Stimulated activated CD4-positive, alpha-beta T cell treated with anti-CD3 and anti-CD28 coated beads, Interleukin-12 subunit alpha, Interleukin-12 subunit beta, amount 100 ng/mL, for 4 hours (primary cell): Measurements from ENCODE around the gene HECA.
"Not testable (repeated sequence)": the region's sequence is repeated elsewhere in the genome, so short reads cannot be mapped to it uniquely, and the experiment has no call there.

ENCODE experiments used
- DNase-seq: peaks from one replicate; pipeline ENCODE4 v3.0.0-alpha.2; 2020

The HECA gene

DNA sequence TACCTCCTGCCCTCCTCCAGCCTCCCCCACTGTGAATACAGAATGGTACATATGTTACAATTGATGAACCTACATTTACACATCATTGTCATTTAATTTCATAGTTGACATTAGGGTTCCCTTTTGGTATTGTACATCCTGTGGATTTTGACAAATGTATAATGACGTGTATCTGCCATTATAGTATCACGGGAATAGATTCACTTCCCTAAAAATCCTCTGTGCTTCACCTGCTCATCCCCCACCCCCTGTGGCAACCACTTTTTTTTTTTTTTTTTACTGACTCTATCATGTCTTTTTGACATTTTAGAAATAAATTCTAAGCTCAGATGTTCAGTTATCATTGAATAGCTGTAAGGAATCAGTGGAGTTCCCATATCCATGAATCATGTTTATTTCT is 30.4 kb downstream of the HECA start:
- DNase-seq: no peak

DNA sequence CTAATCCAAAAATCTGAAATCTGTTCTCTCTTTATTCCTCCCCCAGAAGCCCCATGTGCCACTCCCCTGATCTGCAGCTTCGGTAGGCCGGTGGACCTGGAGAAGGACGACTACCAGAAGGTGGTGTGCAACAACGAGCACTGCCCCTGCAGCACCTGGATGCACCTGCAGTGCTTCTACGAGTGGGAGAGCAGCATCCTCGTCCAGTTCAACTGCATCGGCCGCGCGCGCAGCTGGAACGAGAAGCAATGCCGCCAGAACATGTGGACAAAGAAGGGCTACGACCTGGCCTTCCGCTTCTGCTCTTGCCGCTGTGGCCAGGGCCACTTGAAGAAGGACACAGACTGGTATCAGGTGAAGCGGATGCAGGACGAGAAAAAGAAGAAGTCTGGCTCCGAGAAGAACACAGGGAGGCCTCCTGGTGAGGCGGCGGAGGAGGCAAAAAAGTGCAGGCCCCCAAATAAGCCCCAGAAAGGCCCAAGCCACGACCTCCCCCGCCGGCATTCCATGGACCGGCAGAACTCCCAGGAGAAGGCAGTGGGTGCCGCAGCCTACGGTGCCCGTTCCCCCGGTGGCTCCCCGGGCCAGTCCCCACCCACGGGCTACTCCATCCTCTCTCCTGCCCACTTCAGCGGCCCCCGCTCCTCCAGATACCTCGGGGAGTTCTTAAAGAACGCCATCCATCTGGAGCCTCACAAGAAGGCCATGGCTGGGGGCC is 31.5 kb downstream of the HECA start:
- DNase-seq: no peak

DNA sequence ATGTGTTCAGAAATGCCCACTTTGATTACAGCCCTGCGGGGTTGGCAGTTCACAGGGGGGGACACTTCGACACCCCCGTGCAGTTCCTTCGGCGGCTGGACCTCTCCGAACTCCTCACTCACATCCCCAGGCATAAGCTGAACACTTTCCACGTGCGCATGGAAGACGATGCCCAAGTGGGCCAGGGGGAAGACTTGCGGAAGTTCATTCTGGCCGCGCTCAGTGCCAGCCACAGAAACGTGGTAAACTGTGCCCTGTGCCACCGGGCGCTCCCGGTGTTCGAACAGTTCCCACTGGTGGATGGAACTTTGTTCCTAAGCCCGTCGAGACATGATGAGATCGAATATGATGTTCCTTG is 32.1 kb downstream of the HECA start:
- no peak for DNase-seq

GRCh38 chr6:139172151-139172550 is 37.3 kb downstream of the HECA start:
- DNase-seq: no peak

GRCh38 chr6:139172567-139172966 is 37.7 kb downstream of the HECA start:
- no peak for DNase-seq

DNA sequence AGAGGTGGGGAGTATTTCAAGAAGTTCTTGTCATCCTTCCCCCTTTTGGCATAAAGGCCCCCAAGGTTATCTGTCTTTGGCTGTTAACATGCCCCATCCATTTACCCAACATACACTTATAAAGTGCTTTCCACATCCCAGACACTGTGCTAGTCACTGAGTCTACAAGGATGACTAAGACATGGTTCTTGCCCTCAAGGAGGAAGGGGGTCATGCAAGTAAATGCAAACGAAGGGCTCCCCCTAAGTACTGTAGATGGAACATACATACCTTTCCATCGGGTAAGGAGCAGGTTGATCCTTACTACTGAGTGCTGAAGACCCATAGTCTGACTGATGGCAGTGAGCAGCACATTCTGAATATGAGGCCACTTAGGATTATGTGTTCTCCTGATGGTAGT is 38.3 kb downstream of the HECA start:
- DNase-seq: no peak

- no peak for DNase-seq
These were observed 38.9 kb downstream of the HECA start for GRCh38 chr6:139173822-139174221.

- no peak for DNase-seq
These were observed 40.1 kb downstream of the HECA start for GRCh38 chr6:139174961-139175360.

- DNase-seq: no peak
These were observed 40.6 kb downstream of the HECA start for GRCh38 chr6:139175389-139175948.

DNA sequence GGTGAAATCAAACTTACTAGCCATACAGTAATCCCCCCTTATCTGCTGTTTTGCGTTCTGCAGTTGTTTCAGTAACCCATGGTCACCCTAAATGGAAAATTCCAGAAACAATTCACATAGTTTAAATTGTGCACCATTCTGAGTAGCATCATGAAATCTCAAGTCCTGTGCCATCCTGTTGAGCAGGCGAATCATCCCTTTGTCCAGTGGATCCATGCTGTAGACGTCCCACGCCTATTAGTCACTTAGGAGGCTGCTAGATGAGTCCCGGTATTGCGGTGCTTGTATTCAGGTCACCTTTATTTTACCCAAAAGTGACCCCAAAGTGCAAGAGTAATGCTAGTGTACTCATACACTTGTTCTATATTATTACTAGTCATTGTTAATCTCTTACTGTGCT is 46.4 kb downstream of the HECA start:
- DNase-seq: no peak

GRCh38 chr6:139184047-139184446 is 49.2 kb downstream of the HECA start:
- DNase-seq: no peak

DNA sequence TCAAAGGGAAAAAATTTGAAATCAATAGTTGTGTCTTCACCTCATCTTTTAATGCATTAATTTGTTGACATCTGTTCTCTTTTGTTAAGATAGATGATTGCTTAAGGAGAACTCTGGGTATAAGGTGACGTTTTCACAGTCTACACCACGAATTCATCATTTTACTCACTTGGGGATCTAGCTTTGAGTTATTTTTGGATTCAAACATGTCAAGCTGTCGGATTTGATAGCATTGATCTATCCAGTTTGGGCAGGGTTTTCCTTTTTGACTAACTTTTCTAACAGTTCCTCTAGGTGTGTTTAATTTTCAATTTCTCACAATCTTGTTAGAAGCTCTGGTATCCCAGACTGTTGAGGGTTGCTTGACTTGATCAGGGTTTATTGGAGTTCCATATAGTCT is 49.6 kb downstream of the HECA start:
- DNase-seq: no peak

DNA sequence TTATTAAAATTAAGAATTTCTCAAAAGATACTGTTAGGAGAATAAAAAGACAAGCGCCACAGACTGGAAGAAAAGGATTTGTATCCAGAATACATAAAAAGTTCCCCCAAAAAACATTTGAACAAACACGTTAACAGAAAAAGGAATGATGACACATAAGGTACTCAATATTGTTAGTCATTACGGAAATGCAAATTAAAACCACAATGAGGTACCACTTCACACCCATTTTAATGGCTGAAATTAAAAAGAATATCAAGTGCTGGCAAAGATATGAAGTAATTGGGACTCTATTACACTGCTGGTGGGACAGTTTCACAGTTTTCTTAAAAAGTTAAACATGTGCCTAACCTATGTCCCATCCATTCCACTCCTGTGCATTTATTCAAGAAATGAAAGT is 51.4 kb downstream of the HECA start:
- DNase-seq: no peak

- no peak for DNase-seq
These were observed 51.8 kb downstream of the HECA start for GRCh38 chr6:139186692-139187091.

- DNase-seq: no peak
These were observed 52.6 kb downstream of the HECA start for GRCh38 chr6:139187489-139187888.

DNA sequence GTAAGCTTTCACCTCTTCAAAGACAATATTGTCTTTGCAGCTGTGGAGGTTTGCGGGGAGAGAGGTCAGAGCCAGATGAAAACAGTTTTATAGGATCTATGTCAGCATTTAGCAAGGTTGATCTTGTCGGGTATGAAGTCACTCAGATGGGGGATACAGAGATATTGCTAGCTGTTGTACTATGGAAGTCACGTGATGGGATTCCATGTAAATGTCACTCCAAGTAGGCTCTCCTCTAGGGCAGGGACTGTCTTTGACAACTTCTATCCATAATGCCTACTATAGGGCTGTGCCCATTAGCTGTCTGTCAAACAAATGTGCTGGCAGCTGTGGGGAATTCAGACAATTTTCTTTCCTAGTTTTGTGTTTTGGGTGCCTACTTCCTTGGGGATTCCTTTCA is 54.8 kb downstream of the HECA start:
- DNase-seq: no peak

GRCh38 chr6:139194740-139195139 is 59.9 kb downstream of the HECA start:
- no peak for DNase-seq

- DNase-seq: no peak
These were observed 63.8 kb downstream of the HECA start for GRCh38 chr6:139198529-139199288.

GRCh38 chr6:139201378-139201777 is 66.5 kb downstream of the HECA start:
- DNase-seq: no peak

DNA sequence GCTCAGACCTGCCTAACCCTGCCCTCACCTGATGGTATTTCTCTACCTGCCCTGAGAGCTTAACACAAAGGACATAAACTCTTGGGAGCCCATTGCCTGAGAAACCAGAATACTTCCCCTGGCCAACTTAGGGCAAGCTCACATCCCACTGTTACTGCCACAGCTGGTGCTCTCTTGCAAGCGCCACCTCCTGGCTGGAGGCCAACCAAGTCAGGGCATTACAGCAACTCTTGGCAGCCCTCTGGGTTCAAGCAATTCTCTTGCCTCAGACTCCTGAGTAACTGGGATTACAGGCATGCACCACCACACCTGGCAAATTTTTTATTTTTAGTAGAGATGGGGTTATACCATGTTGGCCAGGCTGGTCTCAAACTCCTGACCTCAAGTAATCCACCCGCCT is 70.1 kb downstream of the HECA start:
- DNase-seq: no peak

DNA sequence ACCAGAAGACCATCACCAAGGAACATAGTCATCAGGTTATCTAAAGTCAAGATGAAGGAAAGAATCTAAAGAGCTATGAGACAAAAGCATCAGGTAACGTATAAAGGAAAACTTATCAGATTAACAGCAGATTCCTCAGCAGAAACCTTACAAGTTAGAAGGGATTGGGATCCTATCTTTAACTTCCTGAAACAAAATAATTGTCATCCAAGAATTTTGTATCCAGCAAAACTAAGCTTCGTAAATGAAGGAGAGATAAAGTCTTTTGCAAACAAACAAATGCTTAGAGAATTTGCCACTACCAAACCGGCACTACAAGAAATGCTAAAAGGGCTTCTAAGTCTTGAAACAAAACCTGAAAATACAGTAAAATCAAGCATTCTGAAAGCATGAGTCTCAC is 71.0 kb downstream of the HECA start:
- DNase-seq: no peak

GRCh38 chr6:139210766-139211165 is 75.9 kb downstream of the HECA start:
- not testable (repeated sequence) for DNase-seq

GRCh38 chr6:139212460-139212859 is 77.6 kb downstream of the HECA start:
- not testable (repeated sequence) for DNase-seq

DNA sequence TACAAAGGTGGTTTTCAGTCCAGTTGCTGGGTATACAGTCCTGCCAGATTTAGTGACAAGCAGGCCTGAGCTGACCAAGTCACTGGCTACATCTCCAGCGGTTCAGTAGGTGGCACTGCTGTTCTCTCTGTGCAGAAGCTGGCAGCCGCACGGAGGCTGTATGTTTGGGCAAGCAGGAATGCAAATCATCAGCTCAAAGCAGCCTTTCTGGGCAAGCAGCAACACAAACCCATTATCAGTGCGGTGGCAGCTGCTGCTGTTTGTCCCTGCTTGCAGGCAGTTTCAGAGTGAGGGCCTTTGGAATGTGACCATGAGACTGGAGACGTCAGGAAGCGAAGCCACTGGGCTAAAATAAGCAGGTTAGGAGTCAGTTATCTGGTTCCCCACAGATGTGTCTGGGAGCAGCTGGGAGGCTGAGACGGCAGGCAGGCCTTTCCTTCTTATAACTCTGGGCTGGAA is 84.4 kb downstream of the HECA start:
- peak; percentile 63 for DNase-seq
